A549 treated with Hydrocortisone at 1 μM for 4 hours (cell line): Measurements from ENCODE around the gene ZNF117. TPM values are rescaled to one million over a fixed set of nuclear protein-coding genes. Genes with fewer than 3 reads are reported as not detected.

Experiments
- total RNA-seq: library from RNA; stranded (reverse); fragments of 200-300 nt; extraction: Qiagen RNA extraction; gene quantifications from 5 replicates; pipeline ENCODE4 v1.2.3, GENCODE V29; 2022

ZNF117 gene
- total RNA-seq: 0.09 to 0.32 TPM (median 0.14 TPM) in 5 replicates

GRCh38 chr7:64990936-64991335, at the start of gene ZNF117:
Gene ZNF117, minus strand, starts transcription at chr7:64991036.

GRCh38 chr7:65006094-65006992, 15.5 kb upstream of the ZNF117 start, which contains the start of gene ERV3-1:
Gene ERV3-1, minus strand, starts transcription at chr7:65006687. Its CDS starts 13,661 bp downstream, at chr7:64993026.

Other genes with a start within 250 kb of the ZNF117 start
- 3.1 to 3.6 TPM (median 3.1 TPM) in 5 replicates for gene ZNF138, start 196.6 kb downstream of the ZNF117 start, total RNA-seq
- gene ZNF273, start 87.8 kb downstream of the ZNF117 start, total RNA-seq: 1.9 to 2.8 TPM (median 2.4 TPM) in 5 replicates
- 3.8 to 5.3 TPM (median 3.8 TPM) in 5 replicates for gene ERV3-1, start 15.7 kb upstream of the ZNF117 start, total RNA-seq